ENCODE measurements around the gene RABGAP1L. TPM values are rescaled to one million over a fixed set of nuclear protein-coding genes. Genes with fewer than 3 reads are reported as not detected.

RABGAP1L gene
- total RNA-seq, 1 experiment from 2014 or later: 29.3 TPM

GRCh38 chr1:174519844-174520243, 360.5 kb downstream of the RABGAP1L start:
- ChIA-PET RAD21 (ENCODE audit: low non-redundant PET in 1 of 2, low total read pairs in 2 of 2, uncharacterized antibody in 2 of 2, unreplicated experiment in 2 of 2) (no interaction called here), CTCF (no interaction called here), POLR2A (no interaction called here)
- no peaks in the 10 kb centered on the region for H3K9me3 ChIP-seq (ENCODE audit: control insufficient read depth in 1 of 2, insufficient read depth in 1 of 2, low read depth in 1 of 2, low read length in 2 of 2)
- no peaks in the 10 kb centered on the region for H3K27me3 ChIP-seq (ENCODE audit: insufficient read depth, low read length)
- DNase-seq (ENCODE audit: low read depth, low spot score) (no peak), ATAC-seq (no peak)
- no peak for TF ChIP-seq REST (IDR thresholded peaks at IDR 0.05; ENCODE audit: low read depth)
- no peak for TF ChIP-seq POLR2AphosphoS5 (IDR thresholded peaks at IDR 0.05; ENCODE audit: low read depth, low read length)
- TF ChIP-seq YY1 (IDR thresholded peaks at IDR 0.05; ENCODE audit: extremely low read depth, insufficient replicate concordance, low read depth, low read length): no peak
- no peak for TF ChIP-seq JUND (IDR thresholded peaks at IDR 0.05)
- TF ChIP-seq EZH2 (IDR thresholded peaks at IDR 0.05): no peak
- no peak for TF ChIP-seq MAX (IDR thresholded peaks at IDR 0.05)
- TF ChIP-seq POLR2A (IDR thresholded peaks at IDR 0.05; ENCODE audit: borderline replicate concordance, extremely low read depth, insufficient read depth, insufficient read length): no peak
- TF ChIP-seq ZBTB33 (IDR thresholded peaks at IDR 0.05; ENCODE audit: extremely low read depth, insufficient replicate concordance, low read length): no peak
- TF ChIP-seq EZH2phosphoT487 (IDR thresholded peaks at IDR 0.05; ENCODE audit: borderline replicate concordance): no peak
- TF ChIP-seq SRF (IDR thresholded peaks at IDR 0.05; ENCODE audit: low read depth): no peak
- TF ChIP-seq TCF7L2 (IDR thresholded peaks at IDR 0.05; ENCODE audit: borderline replicate concordance, extremely low read depth, insufficient read depth, insufficient read length): no peak
- no peak for TF ChIP-seq RAD21 (IDR thresholded peaks at IDR 0.05; ENCODE audit: low read depth)
- TF ChIP-seq CEBPB (IDR thresholded peaks at IDR 0.05; ENCODE audit: low read depth): no peak
- BruUV-seq (replicated peaks): no TSS peak
- no peaks in the 10 kb centered on the region for H3K9me2 ChIP-seq (ENCODE audit: insufficient read depth)
- intact Hi-C loops (cut with micrococcal nuclease): no loop called here
- H3K27ac ChIP-seq (ENCODE audit: low read depth, low read length): no peak overlapping the region
- no peaks in the 10 kb centered on the region for H4K20me1 ChIP-seq (ENCODE audit: insufficient read depth)
- H3K4me2 ChIP-seq (ENCODE audit: low read length): no peak overlapping the region
- H3K9ac ChIP-seq (ENCODE audit: low read length): no peak overlapping the region
- no peak overlapping the region for H2AFZ ChIP-seq (ENCODE audit: low read depth, low read length, poor library complexity, severe bottlenecking)
- no peaks in the 10 kb centered on the region for H3K36me3 ChIP-seq (ENCODE audit: control insufficient read depth in 1 of 2, insufficient read depth in 2 of 2, low read length in 2 of 2)
- H3K4me3 ChIP-seq (replicated peaks in 1 of 2; ENCODE audit: low read depth in 1 of 2, low read length in 2 of 2): no peak overlapping the region
- H3K79me2 ChIP-seq (ENCODE audit: insufficient read depth, low read length): no peaks in the 10 kb centered on the region
- H3K4me1 ChIP-seq (ENCODE audit: control insufficient read depth in 1 of 2, insufficient read depth in 2 of 2, low read length in 2 of 2): no peaks in the 10 kb centered on the region

All from HCT116 (cell line).